IPS-NIHi7 (cell line): ENCODE results near the gene MYL3.

ENCODE experiments used
- DNase-seq: peaks from one replicate; pipeline ENCODE4 v3.0.0; 2012; ENCODE audit warnings: mixed read lengths; ENCODE audit errors: extremely low spot score

MYL3 gene

DNA sequence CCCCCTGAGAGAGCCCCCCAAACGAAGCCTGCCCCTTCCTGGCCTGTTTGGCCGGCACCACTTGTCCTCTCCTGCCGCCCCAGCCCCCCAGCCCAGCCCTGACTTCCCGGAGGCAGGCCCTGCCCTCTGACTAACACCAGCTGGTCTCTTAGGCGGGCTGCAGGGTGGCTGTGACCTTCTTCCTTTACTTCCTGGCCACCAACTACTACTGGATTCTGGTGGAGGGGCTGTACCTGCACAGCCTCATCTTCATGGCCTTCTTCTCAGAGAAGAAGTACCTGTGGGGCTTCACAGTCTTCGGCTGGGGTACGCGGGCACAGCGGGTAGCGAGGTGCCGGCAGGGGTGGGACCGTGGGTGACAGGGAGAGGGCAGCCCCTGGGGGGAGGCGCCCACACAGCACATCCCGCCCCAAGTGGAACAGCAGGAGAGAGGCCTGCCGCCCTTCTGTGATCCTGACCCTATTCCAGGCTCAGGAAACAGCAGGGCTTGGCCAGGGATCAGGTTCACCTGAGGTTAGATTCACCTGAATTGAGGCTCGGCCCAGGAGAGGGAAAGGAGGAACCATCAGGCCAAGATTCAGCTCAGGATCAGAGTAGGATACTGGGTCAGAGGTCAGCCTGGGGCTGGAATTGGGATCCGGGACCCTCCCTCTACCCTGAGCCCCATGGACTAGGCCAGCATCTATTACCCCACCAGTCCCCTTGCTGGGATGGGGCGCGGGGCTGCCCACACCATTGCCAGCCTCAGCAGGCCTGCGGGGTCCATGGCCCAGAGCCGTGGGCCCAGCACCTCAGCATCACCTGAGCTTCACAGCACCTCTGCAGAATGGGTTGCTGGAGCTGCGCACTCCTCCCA lies 36.1 kb upstream of the MYL3 start:
- DNase-seq, result no peak

DNA sequence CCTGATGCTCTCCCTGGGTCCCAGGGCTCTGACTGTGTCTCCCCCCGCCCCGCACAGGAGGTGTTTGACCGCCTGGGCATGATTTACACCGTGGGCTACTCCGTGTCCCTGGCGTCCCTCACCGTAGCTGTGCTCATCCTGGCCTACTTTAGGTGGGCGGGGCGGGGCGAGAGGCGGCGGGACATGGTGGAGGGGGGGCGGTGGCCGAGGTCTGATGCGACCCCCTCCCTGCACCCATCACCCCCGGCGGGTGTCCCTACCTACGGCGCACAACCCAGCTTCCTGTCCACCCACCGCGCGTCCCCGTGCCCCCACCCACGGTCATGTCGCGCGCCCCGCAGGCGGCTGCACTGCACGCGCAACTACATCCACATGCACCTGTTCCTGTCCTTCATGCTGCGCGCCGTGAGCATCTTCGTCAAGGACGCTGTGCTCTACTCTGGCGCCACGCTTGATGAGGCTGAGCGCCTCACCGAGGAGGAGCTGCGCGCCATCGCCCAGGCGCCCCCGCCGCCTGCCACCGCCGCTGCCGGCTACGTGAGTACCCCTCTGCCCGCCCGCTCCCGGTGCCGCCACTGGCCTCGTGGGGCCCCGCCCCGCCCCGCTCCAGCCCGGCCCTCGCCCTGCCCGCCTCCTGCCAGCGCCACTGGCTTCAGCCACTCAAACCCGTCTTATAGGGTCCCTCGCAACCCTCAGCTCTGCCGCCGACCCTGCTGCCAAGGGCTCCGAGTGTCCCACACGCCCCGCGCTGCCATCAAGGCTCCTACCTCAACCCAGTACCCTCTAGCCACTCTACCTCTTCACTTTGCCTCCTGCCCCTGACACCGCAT lies 35.3 kb upstream of the MYL3 start:
- DNase-seq, result no peak

- no peak for DNase-seq
Observed at GRCh38 chr3:46897829-46898320, 34.6 kb upstream of the MYL3 start.

- DNase-seq, result no peak
Observed at GRCh38 chr3:46897031-46897430, 33.8 kb upstream of the MYL3 start.

DNA sequence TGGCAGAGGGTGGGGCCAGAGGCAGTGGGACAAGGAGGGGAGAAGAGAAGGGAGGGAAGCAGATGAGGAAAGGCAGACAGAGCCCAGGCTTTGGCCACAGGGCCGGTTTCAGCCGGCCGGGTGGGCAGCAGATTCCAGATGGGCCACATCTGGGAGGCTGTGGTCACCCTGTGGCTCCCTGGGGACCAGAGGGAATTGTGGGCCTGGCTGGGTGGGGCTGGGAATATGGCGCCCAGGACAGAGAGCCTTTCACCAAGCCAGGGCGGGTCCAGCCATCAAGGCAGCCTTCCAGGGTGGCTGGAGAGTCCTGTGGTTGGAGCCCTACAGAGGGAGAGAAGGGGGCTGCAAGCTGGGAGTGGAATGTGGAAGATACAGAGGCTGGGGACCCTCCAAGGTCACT lies 33.1 kb upstream of the MYL3 start:
- DNase-seq, result no peak

DNA sequence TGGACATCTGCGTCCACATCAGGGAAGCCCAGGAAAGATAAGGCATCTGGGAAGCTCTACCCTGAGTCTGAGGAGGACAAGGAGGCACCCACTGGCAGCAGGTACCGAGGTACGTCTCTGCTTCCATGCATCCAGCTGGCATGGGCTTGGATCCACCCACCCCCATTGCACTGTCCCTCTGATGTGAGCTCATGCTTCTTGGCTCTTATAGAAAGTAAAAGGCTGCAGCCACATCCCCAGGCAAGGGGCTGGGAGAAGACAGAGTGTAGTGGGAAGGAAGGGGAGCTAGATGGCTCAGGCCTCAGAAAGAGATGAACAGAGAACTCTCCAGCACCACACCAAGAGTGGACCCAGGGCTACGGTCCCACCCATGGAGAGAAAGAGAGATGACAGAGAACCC lies 32.5 kb upstream of the MYL3 start:
- no peak for DNase-seq

GRCh38 chr3:46895204-46895660 lies 32.0 kb upstream of the MYL3 start:
- peak; percentile 63 for DNase-seq

DNA sequence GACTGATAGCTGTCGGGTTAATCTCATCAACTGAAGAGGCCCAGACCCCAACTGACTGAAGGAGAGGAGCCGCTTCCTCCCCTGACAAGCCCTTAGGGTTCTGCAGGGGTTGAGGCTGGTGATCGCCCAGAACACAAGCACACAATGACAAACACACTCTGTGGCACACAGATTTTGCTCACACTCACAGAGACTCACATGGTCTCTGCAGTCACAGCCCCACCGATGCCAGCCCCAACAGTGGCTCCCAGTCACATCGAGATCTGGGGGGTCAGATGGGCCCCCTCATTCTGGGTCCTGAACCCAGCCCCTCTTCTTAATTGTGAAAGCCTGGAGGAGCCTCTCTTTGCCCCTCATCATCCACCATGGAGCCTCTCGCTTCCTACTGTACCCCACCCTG lies 31.0 kb upstream of the MYL3 start:
- no peak for DNase-seq

DNA sequence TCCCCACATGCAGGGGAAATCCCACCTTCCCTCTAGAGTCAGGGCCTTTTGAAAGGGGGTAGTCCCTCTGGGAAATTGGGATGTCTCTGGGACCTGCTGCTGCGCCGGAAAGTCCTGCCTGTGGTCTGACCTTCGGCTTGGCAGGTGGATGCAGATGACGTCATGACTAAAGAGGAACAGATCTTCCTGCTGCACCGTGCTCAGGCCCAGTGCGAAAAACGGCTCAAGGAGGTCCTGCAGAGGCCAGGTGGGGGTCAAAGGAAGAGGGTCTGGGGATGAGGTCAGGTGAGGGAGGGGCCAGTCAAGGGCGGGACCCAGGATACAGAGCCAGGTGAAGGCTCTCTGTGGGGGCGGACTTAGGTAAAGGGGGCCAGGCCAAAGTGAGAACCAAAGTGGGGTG lies 30.5 kb upstream of the MYL3 start:
- DNase-seq, result no peak

GRCh38 chr3:46893146-46893748 lies 30.0 kb upstream of the MYL3 start:
- no peak for DNase-seq

DNA sequence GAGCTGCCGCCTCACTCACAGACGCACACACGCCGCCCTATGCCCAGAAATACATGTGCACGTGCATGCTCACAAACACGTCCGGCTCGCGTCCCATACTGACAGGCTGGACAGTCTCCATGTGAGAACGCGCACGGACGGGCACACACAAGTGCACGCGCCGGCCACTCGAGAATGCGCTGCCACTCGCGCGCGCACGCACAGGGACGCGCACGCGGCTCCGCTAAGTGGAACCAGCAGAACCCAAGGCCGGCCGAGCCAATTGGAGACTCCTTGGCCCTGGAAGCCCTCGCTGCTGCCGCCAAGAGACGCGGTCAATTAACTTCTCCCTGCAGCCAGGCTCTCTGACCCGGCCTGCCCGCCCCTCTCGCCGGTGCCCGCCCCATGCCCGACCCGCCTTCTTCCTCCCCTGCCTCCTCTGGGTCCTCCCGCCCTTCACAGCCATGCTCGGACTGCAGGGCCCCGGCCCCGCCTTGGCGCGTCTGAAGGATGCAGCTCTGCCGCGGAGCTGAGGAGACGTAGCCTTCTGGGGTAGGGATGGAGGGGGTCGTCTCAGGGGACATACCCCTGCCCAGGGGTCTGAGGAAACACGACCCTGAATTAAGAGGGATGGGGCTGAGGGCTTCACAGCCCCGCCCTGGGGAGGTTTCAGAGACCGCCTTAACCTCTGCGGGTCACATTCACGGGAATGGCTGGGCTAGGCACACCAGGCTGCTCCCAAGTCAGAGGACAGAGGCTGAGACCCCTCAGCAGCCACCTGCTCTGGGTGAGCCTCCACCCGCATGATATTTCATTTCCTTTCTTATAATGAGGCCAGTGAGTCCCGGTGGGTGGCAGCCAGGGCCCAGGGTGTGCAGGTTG lies 29.3 kb upstream of the MYL3 start:
- DNase-seq, result peak; percentile 97

- DNase-seq, result no peak
Observed at GRCh38 chr3:46891132-46891531, 27.9 kb upstream of the MYL3 start.

DNA sequence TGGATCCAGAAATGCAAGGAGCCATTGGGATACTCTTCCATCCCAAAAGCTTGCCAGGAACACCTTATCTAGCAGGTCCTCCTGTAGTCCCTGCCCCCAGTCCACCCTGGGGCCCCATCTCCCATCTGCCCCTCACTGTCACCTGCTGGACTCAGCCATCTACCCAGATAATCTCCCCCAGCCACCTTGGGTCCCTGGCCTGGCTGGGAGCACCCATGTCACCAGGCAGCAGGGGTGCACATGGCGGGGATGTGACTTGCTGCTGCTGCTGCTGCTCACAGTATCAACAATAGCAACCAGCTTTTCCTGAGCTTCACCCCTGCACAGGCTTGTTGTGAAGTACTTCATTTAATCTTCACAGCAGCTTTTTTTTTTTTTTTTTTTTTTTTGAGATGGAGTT lies 26.9 kb upstream of the MYL3 start:
- no peak for DNase-seq

- no peak for DNase-seq
Observed at GRCh38 chr3:46889381-46890110, 26.3 kb upstream of the MYL3 start.

DNA sequence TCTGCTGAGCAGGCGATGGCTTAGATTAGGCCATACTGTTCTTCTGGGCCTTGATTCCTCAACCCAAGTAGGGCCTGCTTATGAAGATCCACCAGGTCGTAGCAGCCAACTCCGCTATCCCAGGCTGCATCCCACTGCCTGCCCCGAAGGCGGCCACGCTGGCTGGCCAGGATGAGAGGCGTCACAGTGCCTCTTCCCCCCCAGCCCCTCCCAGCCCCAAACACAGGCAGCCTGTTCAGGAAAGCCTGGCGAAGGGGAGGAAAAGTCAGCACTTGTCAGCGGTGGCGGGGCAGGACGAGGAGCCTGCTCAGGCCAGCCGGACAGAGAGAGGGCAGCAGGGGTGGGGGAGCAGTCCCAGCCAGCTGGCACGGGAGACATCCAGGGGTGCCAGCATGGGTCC lies 25.5 kb upstream of the MYL3 start:
- DNase-seq, result no peak

DNA sequence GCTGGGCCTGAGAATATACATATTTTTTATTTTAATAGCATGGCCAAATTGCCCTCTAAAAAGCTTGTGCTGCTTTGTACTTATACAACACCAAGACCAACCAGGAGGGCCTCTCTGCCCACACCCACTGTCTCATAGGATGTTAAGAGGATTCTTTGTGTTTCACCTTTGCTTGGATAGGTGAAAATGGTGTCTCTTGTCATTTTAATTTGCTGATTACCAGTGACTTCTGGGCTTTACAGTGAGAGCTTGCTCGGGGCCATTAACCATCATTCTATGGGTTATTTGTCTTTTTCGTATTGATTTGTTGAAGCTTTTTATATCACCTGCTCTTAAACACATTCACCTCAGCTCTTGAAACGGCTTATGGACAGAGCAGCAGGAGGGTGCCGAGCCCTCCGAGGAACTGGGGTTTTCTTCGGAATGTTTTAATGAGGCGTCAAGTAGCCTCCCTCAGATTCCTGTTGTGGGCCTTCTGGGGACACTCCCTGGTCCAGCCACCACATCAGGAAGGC lies 24.8 kb upstream of the MYL3 start:
- DNase-seq, result no peak

GRCh38 chr3:46885612-46886011 lies 22.4 kb upstream of the MYL3 start:
- DNase-seq, result no peak

DNA sequence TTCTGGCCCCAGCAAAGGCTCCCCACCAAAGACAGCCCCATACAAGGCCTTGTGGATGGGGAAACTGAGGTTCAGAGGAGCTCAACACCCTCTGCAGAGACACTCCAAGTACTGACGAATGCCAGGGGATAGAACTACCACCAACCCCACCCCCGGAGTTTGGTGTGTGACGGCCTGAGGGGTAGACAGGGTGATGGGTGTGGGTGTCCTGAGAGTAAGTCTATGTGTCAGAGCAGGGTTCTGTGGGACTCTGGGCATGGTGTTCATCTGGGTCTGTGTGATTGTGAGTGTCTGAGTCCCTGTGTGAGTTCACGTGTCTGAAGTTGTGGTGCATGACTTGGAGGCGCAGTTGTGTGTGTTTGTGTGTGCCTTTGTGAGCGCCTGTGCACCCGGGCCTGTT lies 21.7 kb upstream of the MYL3 start:
- DNase-seq, result no peak

DNA sequence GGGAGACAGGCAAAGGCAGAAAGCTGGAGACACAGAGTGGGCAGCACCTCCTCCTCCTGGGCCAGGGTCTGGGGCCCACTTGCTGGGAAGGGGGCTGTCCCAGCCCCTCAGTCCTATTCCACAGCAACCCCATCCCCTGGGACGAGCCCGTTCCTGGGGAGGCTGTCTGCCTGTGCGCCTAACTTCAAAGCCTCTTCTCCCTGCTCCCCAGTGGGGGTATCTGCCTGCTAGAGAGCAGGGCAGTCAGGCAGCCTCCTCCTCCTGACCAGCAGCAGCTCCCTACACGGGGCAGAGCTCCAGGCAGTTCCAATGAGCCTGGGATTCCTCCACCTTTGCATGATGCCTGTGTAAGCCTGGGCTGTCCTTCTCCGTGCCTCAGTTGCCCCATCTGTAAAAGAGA lies 21.2 kb upstream of the MYL3 start:
- no peak for DNase-seq

GRCh38 chr3:46883830-46884185 lies 20.6 kb upstream of the MYL3 start:
- no peak for DNase-seq
